ENCODE results near the gene GTF3C4.

GRCh38 chr9:132648685-132649084 lies 21.6 kb upstream of the GTF3C4 start:
- TF ChIP-seq, protein P1, sequence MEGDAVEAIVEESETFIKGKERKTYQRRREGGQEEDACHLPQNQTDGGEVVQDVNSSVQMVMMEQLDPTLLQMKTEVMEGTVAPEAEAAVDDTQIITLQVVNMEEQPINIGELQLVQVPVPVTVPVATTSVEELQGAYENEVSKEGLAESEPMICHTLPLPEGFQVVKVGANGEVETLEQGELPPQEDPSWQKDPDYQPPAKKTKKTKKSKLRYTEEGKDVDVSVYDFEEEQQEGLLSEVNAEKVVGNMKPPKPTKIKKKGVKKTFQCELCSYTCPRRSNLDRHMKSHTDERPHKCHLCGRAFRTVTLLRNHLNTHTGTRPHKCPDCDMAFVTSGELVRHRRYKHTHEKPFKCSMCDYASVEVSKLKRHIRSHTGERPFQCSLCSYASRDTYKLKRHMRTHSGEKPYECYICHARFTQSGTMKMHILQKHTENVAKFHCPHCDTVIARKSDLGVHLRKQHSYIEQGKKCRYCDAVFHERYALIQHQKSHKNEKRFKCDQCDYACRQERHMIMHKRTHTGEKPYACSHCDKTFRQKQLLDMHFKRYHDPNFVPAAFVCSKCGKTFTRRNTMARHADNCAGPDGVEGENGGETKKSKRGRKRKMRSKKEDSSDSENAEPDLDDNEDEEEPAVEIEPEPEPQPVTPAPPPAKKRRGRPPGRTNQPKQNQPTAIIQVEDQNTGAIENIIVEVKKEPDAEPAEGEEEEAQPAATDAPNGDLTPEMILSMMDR (IDR thresholded peaks at IDR 0.05): no peak
- no peak for TF ChIP-seq POLR2A (IDR thresholded peaks at IDR 0.05)
- no peak for TF ChIP-seq POLR2AphosphoS5 (IDR thresholded peaks at IDR 0.05)
- TF ChIP-seq EP300 (IDR thresholded peaks at IDR 0.05): no peak
